Neural crest cell (in vitro differentiated cells): ENCODE results near the gene RXRA. TPM values are rescaled to one million over a fixed set of nuclear protein-coding genes. Genes with fewer than 3 reads are reported as not detected.

ENCODE experiments used
- DNase-seq: peaks from one replicate; pipeline ENCODE4 v3.0.0; 2021; ENCODE audit warnings: low read depth, mixed read lengths, low spot score
- H3K27ac Mint-ChIP-seq: one replicate; pipeline ENCODE4 v1.8.0; 2021; ENCODE audit warnings: mild to moderate bottlenecking, mixed read lengths; ENCODE audit not compliant: unreplicated experiment
- H3K27me3 Mint-ChIP-seq: 2 replicates; pipeline ENCODE4 v1.8.0; 2021; ENCODE audit warnings: low read depth, mild to moderate bottlenecking, mixed read lengths
- H3K36me3 Mint-ChIP-seq: 2 replicates; pipeline ENCODE4 v1.8.0; 2021; ENCODE audit warnings: low read depth, mild to moderate bottlenecking, mixed read lengths
- H3K4me1 Mint-ChIP-seq: 2 replicates; pipeline ENCODE4 v1.8.0; 2021; ENCODE audit warnings: mixed read lengths
- H3K4me3 Mint-ChIP-seq: one replicate; pipeline ENCODE4 v1.8.0; 2021; ENCODE audit warnings: mild to moderate bottlenecking, mixed read lengths
- H3K9me3 Mint-ChIP-seq: 2 replicates; pipeline ENCODE4 v1.8.0; 2021; ENCODE audit warnings: mixed read lengths
- CTCF ChIP-seq: fragments of 200-600 bp; sonication (generic); conservative IDR thresholded peaks from 2 replicates; pipeline ENCODE4 v1.5.0; 2021; ENCODE audit warnings: antibody characterized with exemption, mild to moderate bottlenecking
- total RNA-seq: library from RNA; stranded (reverse); gene quantifications from 2 replicates; pipeline ENCODE4 v1.2.1, GENCODE V29; 2021

RXRA gene
- total RNA-seq, 1 donor from 2014 or later, result 41.2 TPM

- Mint-ChIP-seq H3K4me3 (no peak overlapping the region), H3K36me3 (no peaks in the 10 kb centered on the region), H3K27ac (no peak overlapping the region), H3K9me3 (no peaks in the 10 kb centered on the region), H3K4me1 (peaks cover 41% of the 10 kb centered on the region), H3K27me3 (no peaks in the 10 kb centered on the region)
- no peak for TF ChIP-seq CTCF
- DNase-seq, result no peak
Measured at GRCh38 chr9:134333234-134333873, 7.1 kb downstream of the RXRA start.

- H3K9me3 Mint-ChIP-seq, result no peaks in the 10 kb centered on the region
Measured at GRCh38 chr9:134333874-134334581, 7.8 kb downstream of the RXRA start.

DNA sequence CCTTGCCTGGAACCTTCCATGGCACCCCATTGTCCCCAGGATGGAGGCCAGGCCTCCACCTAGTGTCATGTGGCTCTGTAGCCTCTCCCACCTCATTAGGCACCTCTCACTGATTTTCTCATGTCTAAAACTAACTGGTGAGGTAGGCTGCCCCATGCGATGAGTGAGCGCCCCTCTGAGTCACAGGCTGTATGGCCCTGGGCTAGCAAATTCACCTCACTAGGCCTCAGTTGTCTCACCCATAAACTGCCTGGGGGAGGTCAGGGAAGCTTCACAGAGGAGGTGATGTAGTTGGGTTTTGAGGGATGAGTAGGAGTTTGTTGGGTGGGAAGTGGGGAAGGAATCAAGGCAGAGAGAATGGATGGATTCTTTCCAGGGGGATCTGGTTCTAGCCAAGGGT is 8.8 kb downstream of the RXRA start:
- TF ChIP-seq CTCF, result no peak
- Mint-ChIP-seq H3K27ac (peak overlapping the region; percentile 13), H3K36me3 (no peaks in the 10 kb centered on the region), H3K9me3 (no peaks in the 10 kb centered on the region), H3K27me3 (no peaks in the 10 kb centered on the region), H3K4me3 (no peak overlapping the region), H3K4me1 (peaks cover 28% of the 10 kb centered on the region)
- DNase-seq, result no peak

More at GRCh38 chr9:134333874-134334581, 7.8 kb downstream of the RXRA start:
- no peaks in the 10 kb centered on the region for H3K36me3 Mint-ChIP-seq
- no peaks in the 10 kb centered on the region for H3K27me3 Mint-ChIP-seq
- H3K27ac Mint-ChIP-seq, result no peak overlapping the region
- no peak for TF ChIP-seq CTCF
- H3K4me1 Mint-ChIP-seq, result peaks cover 36% of the 10 kb centered on the region
- no peak overlapping the region for H3K4me3 Mint-ChIP-seq
- no peak for DNase-seq

DNA sequence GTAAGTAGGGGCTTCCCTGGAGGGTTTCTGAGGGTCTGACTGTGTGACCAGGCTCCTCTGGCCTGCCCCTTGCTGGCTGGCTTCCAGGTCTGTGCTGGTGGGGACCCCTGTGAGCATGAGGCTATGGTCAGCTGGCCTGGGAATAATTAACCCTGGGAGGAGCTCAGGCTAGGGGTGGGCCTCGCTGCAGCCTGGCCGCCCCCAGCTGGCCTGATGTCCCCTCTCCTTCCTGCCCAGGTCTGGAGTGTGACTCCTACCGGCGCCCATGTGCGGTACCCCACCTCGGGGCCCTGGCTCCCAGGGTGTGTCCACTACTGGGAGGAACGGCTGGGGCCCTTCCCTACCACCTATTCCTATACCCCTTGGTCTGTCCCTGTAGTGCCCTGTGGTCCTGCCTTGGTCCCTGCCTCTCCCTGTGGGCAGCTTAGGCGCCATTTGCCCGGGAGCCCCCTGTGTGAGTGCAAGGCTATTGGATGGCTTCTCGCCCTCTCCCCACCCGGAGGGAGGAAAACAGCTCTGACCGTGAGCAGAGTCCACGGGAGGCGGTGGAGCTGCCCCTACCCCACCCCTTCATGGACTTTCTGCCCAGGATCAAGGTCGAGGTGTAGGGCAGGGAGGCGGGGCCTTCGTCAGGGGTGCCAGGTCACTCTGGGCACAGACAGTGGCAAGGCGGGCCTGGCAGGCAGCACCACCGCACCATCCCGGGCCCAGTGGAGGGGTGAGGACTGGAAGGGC is 9.4 kb downstream of the RXRA start:
- TF ChIP-seq CTCF, result no peak
- DNase-seq, result no peak
- Mint-ChIP-seq H3K27me3 (no peaks in the 10 kb centered on the region), H3K36me3 (no peaks in the 10 kb centered on the region), H3K9me3 (no peaks in the 10 kb centered on the region), H3K4me1 (peaks cover 23% of the 10 kb centered on the region), H3K27ac (no peak overlapping the region), H3K4me3 (no peak overlapping the region)

DNA sequence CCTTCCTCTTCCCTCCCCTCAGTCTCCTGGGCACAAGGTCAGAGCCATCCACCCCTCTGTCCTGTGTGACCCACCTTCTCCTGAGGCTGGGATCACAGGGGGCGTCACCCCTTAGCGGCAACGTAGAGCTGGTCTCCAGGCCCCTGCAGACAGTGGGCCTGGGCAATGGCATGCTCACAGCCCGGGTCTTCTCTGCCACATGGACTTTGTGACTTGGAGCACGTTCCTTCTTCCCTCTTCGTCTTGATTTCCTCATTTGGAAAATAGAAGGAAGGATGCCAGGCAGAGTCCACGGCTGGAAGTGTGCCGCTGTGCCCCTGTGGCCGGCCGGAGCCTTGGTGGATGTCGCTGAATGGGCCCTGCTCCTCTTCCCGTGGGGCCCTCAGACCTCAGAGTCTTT is 10.0 kb downstream of the RXRA start:
- Mint-ChIP-seq H3K4me1 (peaks cover 18% of the 10 kb centered on the region), H3K27ac (no peak overlapping the region), H3K4me3 (no peak overlapping the region), H3K36me3 (no peaks in the 10 kb centered on the region), H3K9me3 (no peaks in the 10 kb centered on the region), H3K27me3 (no peaks in the 10 kb centered on the region)
- no peak for TF ChIP-seq CTCF
- DNase-seq, result no peak
